MM.1S (cell line): Measurements from ENCODE around the gene SNHG17.

ENCODE experiments used
- DNase-seq: peaks from one replicate; pipeline ENCODE4 v3.0.0-alpha.2; 2015
- H2AFZ ChIP-seq: fragments of 300-600 bp; sonication (generic); 2 replicates; pipeline ENCODE4 v1.6.0; 2016; ENCODE audit warnings: antibody characterized with exemption, low read length
- H3F3A ChIP-seq: fragments of 300-600 bp; sonication (generic); 2 replicates; pipeline ENCODE4 v1.6.1; 2016; ENCODE audit warnings: mild to moderate bottlenecking, antibody characterized with exemption, low read length, moderate library complexity, mixed read lengths; ENCODE audit not compliant: insufficient read depth
- H3K27ac ChIP-seq: fragments of 300-600 bp; sonication (generic); 2 replicates; pipeline ENCODE4 v1.5.1; 2016; ENCODE audit warnings: mild to moderate bottlenecking, low read length
- H3K27me3 ChIP-seq: fragments of 300-600 bp; sonication (generic); replicated peaks from 2 replicates; pipeline ENCODE4 v1.6.0; 2016; ENCODE audit warnings: low read length; ENCODE audit not compliant: insufficient read depth
- H3K36me3 ChIP-seq: fragments of 300-600 bp; sonication (generic); replicated peaks from 2 replicates; pipeline ENCODE4 v1.6.1; 2016; ENCODE audit warnings: mild to moderate bottlenecking, low read length, mixed read lengths; ENCODE audit not compliant: insufficient read depth
- H3K4me1 ChIP-seq: fragments of 300-600 bp; sonication (generic); 2 replicates; pipeline ENCODE4 v1.6.1; 2016; ENCODE audit warnings: low read length, mixed read lengths
- H3K4me2 ChIP-seq: fragments of 300-600 bp; sonication (generic); 2 replicates; pipeline ENCODE4 v1.6.0; 2016; ENCODE audit warnings: low read depth, low read length
- H3K4me3 ChIP-seq: fragments of 300-600 bp; sonication (generic); 2 replicates; pipeline ENCODE4 v1.5.1; 2016; ENCODE audit warnings: low read length, mixed read lengths
- H3K79me2 ChIP-seq: fragments of 300-600 bp; sonication (generic); 2 replicates; pipeline ENCODE4 v1.6.1; 2016; ENCODE audit warnings: mixed run types, low read length, mixed read lengths
- H3K9ac ChIP-seq: fragments of 300-600 bp; sonication (generic); 2 replicates; pipeline ENCODE4 v1.6.1; 2016; ENCODE audit warnings: low read length, mixed read lengths
- H3K9me2 ChIP-seq: fragments of 300-600 bp; sonication (generic); replicated peaks from 2 replicates; pipeline ENCODE4 v1.6.1; 2016; ENCODE audit warnings: mild to moderate bottlenecking, low read length, mixed read lengths; ENCODE audit not compliant: insufficient read depth
- H3K9me3 ChIP-seq: fragments of 300-600 bp; sonication (generic); replicated peaks from 2 replicates; pipeline ENCODE4 v1.6.1; 2016; ENCODE audit warnings: mild to moderate bottlenecking, low read length, mixed read lengths; ENCODE audit not compliant: insufficient read depth
- H4K20me1 ChIP-seq: fragments of 300-600 bp; sonication (generic); 2 replicates; pipeline ENCODE4 v1.6.1; 2016; ENCODE audit warnings: mild to moderate bottlenecking, low read length, moderate library complexity, mixed read lengths; ENCODE audit not compliant: insufficient read depth
- EZH2 ChIP-seq: fragments of 300-600 bp; sonication (generic); optimal IDR thresholded peaks from 2 replicates; pipeline ENCODE3; 2017; ENCODE audit warnings: low read depth, mild to moderate bottlenecking, antibody characterized with exemption, low read length, mixed read lengths
- EZH2phosphoT487 ChIP-seq: fragments of 300-600 bp; sonication (generic); IDR thresholded peaks from 2 replicates; pipeline ENCODE4 v1.6.1; 2018; ENCODE audit warnings: antibody characterized with exemption, low read length
- TF ChIP-seq, protein P1 (sequence below): fragments of 300-600 bp; sonication (generic); IDR thresholded peaks from 2 replicates; pipeline ENCODE4 v1.5.1; 2016; ENCODE audit warnings: antibody characterized with exemption, low read length, mixed read lengths

SNHG17 gene

DNA sequence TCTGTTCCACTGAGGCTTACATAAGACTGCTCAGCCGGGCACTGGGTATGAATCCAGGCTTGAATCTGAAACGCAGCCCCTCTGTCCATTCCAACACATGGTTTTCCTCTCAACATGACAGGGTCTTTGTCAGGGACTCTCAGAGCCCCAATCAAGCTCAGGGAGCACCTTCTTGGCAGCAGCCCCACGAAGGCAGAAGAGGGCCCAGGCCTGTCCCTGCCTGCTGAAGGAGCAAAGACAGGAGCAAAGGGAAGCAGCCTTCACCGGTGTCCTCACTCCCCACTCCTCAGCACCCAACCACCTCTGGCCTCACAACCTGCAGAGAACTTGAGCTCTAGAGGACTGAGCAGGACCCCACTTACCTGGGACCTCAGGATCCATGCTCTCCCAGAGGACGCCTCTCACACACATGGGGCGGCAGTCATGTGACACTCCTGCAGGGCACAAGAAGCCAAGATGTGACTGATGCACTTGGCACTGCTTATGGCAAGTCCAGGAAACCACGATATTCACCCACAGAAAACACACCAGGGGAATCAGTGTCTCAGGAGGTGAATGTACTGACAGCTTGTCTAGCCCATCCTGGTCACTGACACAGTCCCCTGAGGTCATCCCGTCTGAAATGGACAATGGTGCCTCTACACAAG, 4.3 kb downstream of the SNHG17 start:
- Histone ChIP-seq H4K20me1 (peaks cover 76% of the 10 kb centered on the region), H3K9ac (no peak overlapping the region), H3K27ac (no peak overlapping the region), H3K36me3 (peaks cover 63% of the 10 kb centered on the region), H3K4me3 (no peak overlapping the region), H3K9me2 (no peaks in the 10 kb centered on the region), H3K4me2 (0 out of 2 replicates have a peak overlapping the region, but pooled peaks have one; percentile 10), H3K79me2 (peaks cover 94% of the 10 kb centered on the region), H3K27me3 (no peaks in the 10 kb centered on the region), H3K4me1 (peaks cover 20% of the 10 kb centered on the region; the same call in 1 of the 2 replicates), H2AFZ (no peak overlapping the region), H3F3A (0 out of 2 replicates have a peak, but pooled peaks cover 3% of the 10 kb centered on the region), H3K9me3 (no peaks in the 10 kb centered on the region)
- TF ChIP-seq EZH2 (no peak), EZH2phosphoT487 (no peak)
- TF ChIP-seq, protein P1, sequence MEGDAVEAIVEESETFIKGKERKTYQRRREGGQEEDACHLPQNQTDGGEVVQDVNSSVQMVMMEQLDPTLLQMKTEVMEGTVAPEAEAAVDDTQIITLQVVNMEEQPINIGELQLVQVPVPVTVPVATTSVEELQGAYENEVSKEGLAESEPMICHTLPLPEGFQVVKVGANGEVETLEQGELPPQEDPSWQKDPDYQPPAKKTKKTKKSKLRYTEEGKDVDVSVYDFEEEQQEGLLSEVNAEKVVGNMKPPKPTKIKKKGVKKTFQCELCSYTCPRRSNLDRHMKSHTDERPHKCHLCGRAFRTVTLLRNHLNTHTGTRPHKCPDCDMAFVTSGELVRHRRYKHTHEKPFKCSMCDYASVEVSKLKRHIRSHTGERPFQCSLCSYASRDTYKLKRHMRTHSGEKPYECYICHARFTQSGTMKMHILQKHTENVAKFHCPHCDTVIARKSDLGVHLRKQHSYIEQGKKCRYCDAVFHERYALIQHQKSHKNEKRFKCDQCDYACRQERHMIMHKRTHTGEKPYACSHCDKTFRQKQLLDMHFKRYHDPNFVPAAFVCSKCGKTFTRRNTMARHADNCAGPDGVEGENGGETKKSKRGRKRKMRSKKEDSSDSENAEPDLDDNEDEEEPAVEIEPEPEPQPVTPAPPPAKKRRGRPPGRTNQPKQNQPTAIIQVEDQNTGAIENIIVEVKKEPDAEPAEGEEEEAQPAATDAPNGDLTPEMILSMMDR, result no peak
- DNase-seq, result no peak

DNA sequence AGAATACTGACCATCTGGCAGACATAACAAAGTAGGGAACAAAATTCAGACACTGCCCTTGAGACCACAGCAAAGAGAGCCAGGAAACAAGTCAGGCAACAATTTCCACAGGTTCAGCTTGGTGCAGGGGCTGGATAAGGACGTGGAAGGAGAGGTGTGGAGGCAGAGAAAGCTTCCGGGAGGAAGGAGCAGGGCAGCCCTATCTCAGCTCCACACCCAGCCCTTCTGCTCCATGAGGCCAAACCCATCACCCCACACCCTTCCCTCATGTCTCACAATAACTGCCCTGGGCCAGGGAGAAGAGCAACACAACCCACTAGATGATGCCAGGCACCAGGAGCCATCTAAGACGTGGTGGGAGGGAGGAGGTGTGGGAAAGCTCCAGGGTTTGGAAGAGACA, 5.8 kb downstream of the SNHG17 start:
- Histone ChIP-seq H3K79me2 (peaks cover 100% of the 10 kb centered on the region), H3K9me3 (no peaks in the 10 kb centered on the region), H3K27me3 (no peaks in the 10 kb centered on the region), H3K9me2 (no peaks in the 10 kb centered on the region), H2AFZ (no peak overlapping the region), H3K4me2 (no peak overlapping the region), H3F3A (no peaks in the 10 kb centered on the region), H4K20me1 (peaks cover 90% of the 10 kb centered on the region), H3K27ac (no peak overlapping the region), H3K36me3 (peaks cover 71% of the 10 kb centered on the region), H3K4me1 (peaks cover 20% of the 10 kb centered on the region; the same call in 1 of the 2 replicates), H3K4me3 (no peak overlapping the region), H3K9ac (no peak overlapping the region)
- TF ChIP-seq, protein P1, result no peak
- no peak for TF ChIP-seq EZH2
- no peak for TF ChIP-seq EZH2phosphoT487
- no peak for DNase-seq

DNA sequence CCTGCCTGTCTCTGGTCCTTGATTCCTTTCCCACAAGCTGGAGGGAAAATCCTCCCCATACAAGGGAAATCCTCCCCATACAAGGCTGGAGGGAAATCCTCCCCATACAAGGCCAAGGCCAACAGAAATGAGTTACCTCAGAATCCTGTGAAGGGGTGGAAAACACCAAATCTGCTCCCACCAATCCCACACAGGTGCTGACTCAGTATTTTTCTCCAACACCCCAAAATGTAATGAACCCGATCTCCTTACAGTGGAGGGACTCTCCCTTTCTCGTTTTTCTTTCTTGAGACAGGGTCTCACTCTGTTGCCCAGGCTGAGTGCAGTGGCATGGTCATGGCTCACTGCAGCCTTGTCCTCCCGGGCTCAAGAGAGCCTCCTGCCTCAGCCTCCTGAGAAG, 6.3 kb downstream of the SNHG17 start:
- no peak overlapping the region for H3K4me2 ChIP-seq
- H3K4me3 ChIP-seq, result no peak overlapping the region
- H4K20me1 ChIP-seq, result peaks cover 90% of the 10 kb centered on the region
- no peak for DNase-seq
- H3F3A ChIP-seq, result no peaks in the 10 kb centered on the region
- H3K9me2 ChIP-seq, result no peaks in the 10 kb centered on the region
- H3K4me1 ChIP-seq, result peaks cover 20% of the 10 kb centered on the region; the same call in 1 of the 2 replicates
- no peak overlapping the region for H2AFZ ChIP-seq
- H3K27me3 ChIP-seq, result no peaks in the 10 kb centered on the region
- H3K9me3 ChIP-seq, result no peaks in the 10 kb centered on the region
- H3K36me3 ChIP-seq, result peaks cover 70% of the 10 kb centered on the region
- H3K9ac ChIP-seq, result no peak overlapping the region
- TF ChIP-seq EZH2phosphoT487 (no peak), EZH2 (no peak)
- TF ChIP-seq, protein P1, result no peak
- no peak overlapping the region for H3K27ac ChIP-seq
- H3K79me2 ChIP-seq, result peaks cover 100% of the 10 kb centered on the region
